GM12878 (cell line): ENCODE measurements around the gene CRYGC. TPM values are rescaled to one million over a fixed set of nuclear protein-coding genes. Genes with fewer than 3 reads are reported as not detected.

Source experiments
- ATAC-seq: fragments of 200-7000 bp; cut with Tn5 transposase; 3 replicates; pipeline ENCODE4 v1.9.1; 2020; ENCODE audit warnings: mild to moderate bottlenecking, moderate library complexity
- BruUV-seq: library from RNA; stranded (reverse); fragments of 400-500 nt; replicated peaks from 2 replicates; lab custom pipeline; 2021; lab: Mats Ljungman, UMichigan
- CTCF ChIA-PET: fragments of 300-600 bp; sonication (Branson Sonifier 250); formaldehyde crosslinking; extraction: SDS; loops from one replicate; lab custom pipeline; 2021; ENCODE audit warnings: inconsistent platforms; lab: Yijun Ruan, JAX
- POLR2A ChIA-PET: fragments of 350-600 bp; formaldehyde crosslinking; extraction: SDS; loops from one replicate; lab custom pipeline; 2021; ENCODE audit warnings: inconsistent platforms; lab: Charles Lee
- RAD21 ChIA-PET: fragments of 300-600 bp; sonication (Branson Sonifier 250); formaldehyde crosslinking; loops from one replicate; lab custom pipeline; 2023; ENCODE audit warnings: antibody characterized with exemption; ENCODE audit not compliant: unreplicated experiment; lab: Charles Lee
- SMC1A ChIA-PET: fragments of 300-600 bp; sonication (Branson Sonifier 250); formaldehyde crosslinking; loops from one replicate; lab custom pipeline; 2023; ENCODE audit not compliant: unreplicated experiment, uncharacterized antibody; lab: Charles Lee
- DNase-seq: peaks from one replicate; pipeline ENCODE4 v3.0.0-alpha.2; 2011; ENCODE audit warnings: low read depth, low spot score
- FAIRE-seq: peaks from 3 replicates; lab custom pipeline; 2011; peaks lifted over from hg19 to GRCh38; lab: Jason Lieb, UNC
- H2AFZ ChIP-seq: 2 replicates; pipeline ENCODE4 v1.6.0; 2011; ENCODE audit warnings: low read depth, low read length, control low read depth; ENCODE audit not compliant: control insufficient read depth
- H3K27ac ChIP-seq: 2 replicates; pipeline ENCODE4 v1.5.1; 2011; ENCODE audit warnings: control low read depth; ENCODE audit not compliant: control insufficient read depth, insufficient read depth
- H3K27me3 ChIP-seq, 2 experiments: replicated peaks in 1 of 2; 2 replicates each; pipeline versions ENCODE4 v1.6.0 to v1.6.1; 2011; ENCODE audit warnings: low read length in 1 of 2; ENCODE audit not compliant: control insufficient read depth in 2 of 2, insufficient read depth in 2 of 2
- H3K36me3 ChIP-seq, 2 experiments: 2 replicates each; pipeline ENCODE4 v1.5.1; 2011; ENCODE audit warnings: low read length in 1 of 2; ENCODE audit not compliant: control insufficient read depth in 2 of 2, insufficient read depth in 2 of 2
- H3K4me1 ChIP-seq: 2 replicates; pipeline ENCODE4 v1.6.1; 2011; ENCODE audit warnings: mild to moderate bottlenecking, low read length, moderate library complexity, mixed read lengths; ENCODE audit not compliant: control insufficient read depth, insufficient read depth
- H3K4me2 ChIP-seq: 2 replicates; pipeline ENCODE4 v1.6.0; 2011; ENCODE audit warnings: control low read depth; ENCODE audit not compliant: control insufficient read depth, insufficient read depth
- H3K4me3 ChIP-seq: fragments of 200-600 bp; sonication (generic); 2 replicates; pipeline ENCODE4 v1.5.1; 2016
- H3K79me2 ChIP-seq: 2 replicates; pipeline ENCODE4 v1.6.0; 2011; ENCODE audit warnings: low read length; ENCODE audit not compliant: control insufficient read depth, insufficient read depth
- H3K9ac ChIP-seq: 2 replicates; pipeline ENCODE4 v1.8.0; 2011; ENCODE audit warnings: low read length, control low read depth, mixed read lengths; ENCODE audit not compliant: control insufficient read depth, insufficient read depth
- H3K9me3 ChIP-seq: replicated peaks from 3 replicates; pipeline ENCODE4 v1.5.1; 2011; ENCODE audit warnings: mild to moderate bottlenecking, low read length; ENCODE audit not compliant: control insufficient read depth, insufficient read depth
- H4K20me1 ChIP-seq: 2 replicates; pipeline ENCODE4 v1.6.0; 2011; ENCODE audit not compliant: control insufficient read depth, insufficient read depth
- CREM ChIP-seq: IDR thresholded peaks from 2 replicates; pipeline ENCODE4 v1.6.1; 2014; ENCODE audit warnings: antibody characterized with exemption, low read depth
- DPF2 ChIP-seq: fragments of 450-650 bp; IDR thresholded peaks from 2 replicates; pipeline ENCODE4 v1.6.1; 2017; ENCODE audit warnings: mild to moderate bottlenecking
- SPI1 ChIP-seq: IDR thresholded peaks from 2 replicates; pipeline ENCODE4 v1.6.1; 2011; ENCODE audit warnings: low read depth, mild to moderate bottlenecking, low read length, moderate library complexity, borderline replicate concordance; ENCODE audit not compliant: insufficient read depth
- in situ Hi-C: fragments of 300-500 bp; cut with MboI; formaldehyde crosslinking; loops from 9 replicates; pipeline ENCODE4 v1.14.3; 2018; ENCODE audit warnings: mixed read lengths
- intact Hi-C: fragments of 100-400 bp; cut with micrococcal nuclease; formaldehyde crosslinking; loops from one replicate; pipeline ENCODE4 v1.14.2; 2022; ENCODE audit not compliant: unreplicated experiment
- polyA plus RNA-seq, 11 experiments: library from polyadenylated mRNA; depleted of rRNA in 4 of 11; unstranded in 6 of 11; stranded (reverse) in 5 of 11; fragments of >200 nt; fragmentation: Nextera tagmentation in 4 of 11; fragmentation: Illumina TruSeq in 1 of 11; extraction: Ambion mirVana in 4 of 11; extraction: Trizol in 1 of 11; gene quantifications; 1 replicate in 1 of 11; 2 replicates in 10 of 11; pipeline versions ENCODE4 v1.2.1 to v1.2.3, GENCODE V29; 2011 to 2016; ENCODE audit warnings: inconsistent platforms in 2 of 11, missing spikeins in 2 of 11, low read depth in 1 of 11
- total RNA-seq, 4 experiments: library from RNA; depleted of rRNA in 3 of 4; stranded (reverse); fragments of >200 nt in 3 of 4; fragmentation: Illumina TruSeq in 1 of 4; extraction: Trizol in 1 of 4; gene quantifications; 2 replicates each; pipeline versions ENCODE4 v1.2.1 to v1.2.3, GENCODE V29; 2013 to 2021
- TF ChIP-seq, protein P1 (sequence below): fragments of 450-650 bp; conservative IDR thresholded peaks from 2 replicates; pipeline ENCODE4 v1.6.1; 2017; ENCODE audit warnings: mild to moderate bottlenecking, moderate library complexity
- TF ChIP-seq, protein P2 (sequence below): fragments of 450-650 bp; IDR thresholded peaks from 2 replicates; pipeline ENCODE4 v1.6.1; 2017; ENCODE audit warnings: mild to moderate bottlenecking, moderate library complexity

Gene CRYGC
- total and polyA plus RNA-seq, 10 of the 15 experiments (the other 5 are each of a cell fraction or from before 2014, with no cell fraction given) = not detected

DNA sequence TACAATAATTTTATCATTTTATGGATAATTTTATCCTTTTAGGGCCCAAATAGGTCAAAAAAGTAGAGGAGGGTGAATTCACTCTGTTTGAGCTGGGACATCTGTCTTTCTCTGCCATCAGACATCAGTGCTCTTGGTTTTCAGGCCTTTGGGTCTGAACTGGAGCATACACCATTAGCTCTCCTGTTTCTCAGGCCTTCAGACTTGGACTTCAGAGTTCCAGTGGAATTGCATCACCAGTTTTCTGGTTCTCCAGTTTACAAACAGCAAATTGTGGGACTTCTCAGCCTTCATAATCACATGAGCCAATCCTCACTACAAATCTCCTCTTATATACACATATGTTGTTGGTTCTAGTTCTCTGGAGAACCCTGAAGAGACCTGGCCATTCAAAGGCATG lies 39.2 kb downstream of the CRYGC start:
- Histone ChIP-seq H3K4me2 (no peak overlapping the region), H3K27me3 (peaks cover 0 to 1% of the 10 kb centered on the region in 2 experiments; a peak in 2 of 4 replicates), H3K4me3 (no peak overlapping the region), H3K9me3 (no peaks in the 10 kb centered on the region), H3K9ac (no peak overlapping the region), H3K27ac (no peak overlapping the region), H3K79me2 (no peaks in the 10 kb centered on the region), H3K4me1 (no peaks in the 10 kb centered on the region), H3K36me3 (no peaks in the 10 kb centered on the region), H2AFZ (no peak overlapping the region), H4K20me1 (no peaks in the 10 kb centered on the region)
- intact Hi-C loops (no loop called here), in situ Hi-C loops (no loop called here)
- DNase-seq = no peak
- ChIA-PET RAD21 (no interaction called here), POLR2A (no interaction called here), CTCF (no interaction called here), SMC1A (no interaction called here)
- BruUV-seq = no TSS peak
- no peak for FAIRE-seq
- no peak for ATAC-seq
- TF ChIP-seq CREM = no peak
- no peak for TF ChIP-seq DPF2
- TF ChIP-seq, protein P1, sequence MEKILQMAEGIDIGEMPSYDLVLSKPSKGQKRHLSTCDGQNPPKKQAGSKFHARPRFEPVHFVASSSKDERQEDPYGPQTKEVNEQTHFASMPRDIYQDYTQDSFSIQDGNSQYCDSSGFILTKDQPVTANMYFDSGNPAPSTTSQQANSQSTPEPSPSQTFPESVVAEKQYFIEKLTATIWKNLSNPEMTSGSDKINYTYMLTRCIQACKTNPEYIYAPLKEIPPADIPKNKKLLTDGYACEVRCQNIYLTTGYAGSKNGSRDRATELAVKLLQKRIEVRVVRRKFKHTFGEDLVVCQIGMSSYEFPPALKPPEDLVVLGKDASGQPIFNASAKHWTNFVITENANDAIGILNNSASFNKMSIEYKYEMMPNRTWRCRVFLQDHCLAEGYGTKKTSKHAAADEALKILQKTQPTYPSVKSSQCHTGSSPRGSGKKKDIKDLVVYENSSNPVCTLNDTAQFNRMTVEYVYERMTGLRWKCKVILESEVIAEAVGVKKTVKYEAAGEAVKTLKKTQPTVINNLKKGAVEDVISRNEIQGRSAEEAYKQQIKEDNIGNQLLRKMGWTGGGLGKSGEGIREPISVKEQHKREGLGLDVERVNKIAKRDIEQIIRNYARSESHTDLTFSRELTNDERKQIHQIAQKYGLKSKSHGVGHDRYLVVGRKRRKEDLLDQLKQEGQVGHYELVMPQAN = no peak
- no peak for TF ChIP-seq SPI1
- TF ChIP-seq, protein P2, sequence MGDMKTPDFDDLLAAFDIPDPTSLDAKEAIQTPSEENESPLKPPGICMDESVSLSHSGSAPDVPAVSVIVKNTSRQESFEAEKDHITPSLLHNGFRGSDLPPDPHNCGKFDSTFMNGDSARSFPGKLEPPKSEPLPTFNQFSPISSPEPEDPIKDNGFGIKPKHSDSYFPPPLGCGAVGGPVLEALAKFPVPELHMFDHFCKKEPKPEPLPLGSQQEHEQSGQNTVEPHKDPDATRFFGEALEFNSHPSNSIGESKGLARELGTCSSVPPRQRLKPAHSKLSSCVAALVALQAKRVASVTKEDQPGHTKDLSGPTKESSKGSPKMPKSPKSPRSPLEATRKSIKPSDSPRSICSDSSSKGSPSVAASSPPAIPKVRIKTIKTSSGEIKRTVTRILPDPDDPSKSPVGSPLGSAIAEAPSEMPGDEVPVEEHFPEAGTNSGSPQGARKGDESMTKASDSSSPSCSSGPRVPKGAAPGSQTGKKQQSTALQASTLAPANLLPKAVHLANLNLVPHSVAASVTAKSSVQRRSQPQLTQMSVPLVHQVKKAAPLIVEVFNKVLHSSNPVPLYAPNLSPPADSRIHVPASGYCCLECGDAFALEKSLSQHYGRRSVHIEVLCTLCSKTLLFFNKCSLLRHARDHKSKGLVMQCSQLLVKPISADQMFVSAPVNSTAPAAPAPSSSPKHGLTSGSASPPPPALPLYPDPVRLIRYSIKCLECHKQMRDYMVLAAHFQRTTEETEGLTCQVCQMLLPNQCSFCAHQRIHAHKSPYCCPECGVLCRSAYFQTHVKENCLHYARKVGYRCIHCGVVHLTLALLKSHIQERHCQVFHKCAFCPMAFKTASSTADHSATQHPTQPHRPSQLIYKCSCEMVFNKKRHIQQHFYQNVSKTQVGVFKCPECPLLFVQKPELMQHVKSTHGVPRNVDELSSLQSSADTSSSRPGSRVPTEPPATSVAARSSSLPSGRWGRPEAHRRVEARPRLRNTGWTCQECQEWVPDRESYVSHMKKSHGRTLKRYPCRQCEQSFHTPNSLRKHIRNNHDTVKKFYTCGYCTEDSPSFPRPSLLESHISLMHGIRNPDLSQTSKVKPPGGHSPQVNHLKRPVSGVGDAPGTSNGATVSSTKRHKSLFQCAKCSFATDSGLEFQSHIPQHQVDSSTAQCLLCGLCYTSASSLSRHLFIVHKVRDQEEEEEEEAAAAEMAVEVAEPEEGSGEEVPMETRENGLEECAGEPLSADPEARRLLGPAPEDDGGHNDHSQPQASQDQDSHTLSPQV = no peak
